GM20000 (cell line): ENCODE results near the gene OMA1.
A peak's percentile ranks its signal among the peaks of the same experiment; 100 is the strongest.
"Not testable (repeated sequence)": the region's sequence is repeated elsewhere in the genome, so short reads cannot be mapped to it uniquely, and the experiment has no call there.

Experiments
- DNase-seq: peaks from one replicate; pipeline ENCODE4 v3.0.0; 2012; ENCODE audit warnings: low spot score
- TF ChIP-seq, protein P1 (sequence below): IDR thresholded peaks from 2 replicates; pipeline ENCODE4 v1.5.1; 2012; ENCODE audit warnings: mild to moderate bottlenecking, control low read depth; ENCODE audit errors: extremely low read depth, missing control alignments

The OMA1 gene

DNA sequence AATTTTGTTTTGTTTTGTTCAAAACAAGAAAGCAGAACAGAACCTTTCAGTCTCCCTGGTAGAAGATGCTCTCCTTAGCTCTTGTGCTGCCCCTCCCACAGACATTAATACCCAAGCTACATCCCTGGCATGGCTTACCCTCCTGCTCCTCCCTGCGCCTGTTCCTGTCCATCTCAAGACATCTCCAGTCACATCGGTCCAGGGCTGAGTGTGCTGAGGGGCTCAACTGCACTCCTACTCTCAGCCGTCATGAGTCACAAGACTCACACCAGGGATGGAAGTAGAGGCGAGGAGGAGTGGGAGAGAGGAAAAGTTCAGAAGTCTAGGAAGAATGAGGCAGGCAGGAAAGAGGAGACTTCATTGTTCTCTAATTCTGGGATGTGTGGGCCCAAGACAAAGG is 39.7 kb upstream of the OMA1 start:
- no peak for DNase-seq
- TF ChIP-seq, protein P1, sequence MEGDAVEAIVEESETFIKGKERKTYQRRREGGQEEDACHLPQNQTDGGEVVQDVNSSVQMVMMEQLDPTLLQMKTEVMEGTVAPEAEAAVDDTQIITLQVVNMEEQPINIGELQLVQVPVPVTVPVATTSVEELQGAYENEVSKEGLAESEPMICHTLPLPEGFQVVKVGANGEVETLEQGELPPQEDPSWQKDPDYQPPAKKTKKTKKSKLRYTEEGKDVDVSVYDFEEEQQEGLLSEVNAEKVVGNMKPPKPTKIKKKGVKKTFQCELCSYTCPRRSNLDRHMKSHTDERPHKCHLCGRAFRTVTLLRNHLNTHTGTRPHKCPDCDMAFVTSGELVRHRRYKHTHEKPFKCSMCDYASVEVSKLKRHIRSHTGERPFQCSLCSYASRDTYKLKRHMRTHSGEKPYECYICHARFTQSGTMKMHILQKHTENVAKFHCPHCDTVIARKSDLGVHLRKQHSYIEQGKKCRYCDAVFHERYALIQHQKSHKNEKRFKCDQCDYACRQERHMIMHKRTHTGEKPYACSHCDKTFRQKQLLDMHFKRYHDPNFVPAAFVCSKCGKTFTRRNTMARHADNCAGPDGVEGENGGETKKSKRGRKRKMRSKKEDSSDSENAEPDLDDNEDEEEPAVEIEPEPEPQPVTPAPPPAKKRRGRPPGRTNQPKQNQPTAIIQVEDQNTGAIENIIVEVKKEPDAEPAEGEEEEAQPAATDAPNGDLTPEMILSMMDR = no peak

- no peak for DNase-seq
- TF ChIP-seq, protein P1 = no peak
Measured at GRCh38 chr1:58585581-58586151, 39.1 kb upstream of the OMA1 start.

GRCh38 chr1:58585166-58585565 is 38.6 kb upstream of the OMA1 start:
- no peak for DNase-seq
- TF ChIP-seq, protein P1 = no peak

DNA sequence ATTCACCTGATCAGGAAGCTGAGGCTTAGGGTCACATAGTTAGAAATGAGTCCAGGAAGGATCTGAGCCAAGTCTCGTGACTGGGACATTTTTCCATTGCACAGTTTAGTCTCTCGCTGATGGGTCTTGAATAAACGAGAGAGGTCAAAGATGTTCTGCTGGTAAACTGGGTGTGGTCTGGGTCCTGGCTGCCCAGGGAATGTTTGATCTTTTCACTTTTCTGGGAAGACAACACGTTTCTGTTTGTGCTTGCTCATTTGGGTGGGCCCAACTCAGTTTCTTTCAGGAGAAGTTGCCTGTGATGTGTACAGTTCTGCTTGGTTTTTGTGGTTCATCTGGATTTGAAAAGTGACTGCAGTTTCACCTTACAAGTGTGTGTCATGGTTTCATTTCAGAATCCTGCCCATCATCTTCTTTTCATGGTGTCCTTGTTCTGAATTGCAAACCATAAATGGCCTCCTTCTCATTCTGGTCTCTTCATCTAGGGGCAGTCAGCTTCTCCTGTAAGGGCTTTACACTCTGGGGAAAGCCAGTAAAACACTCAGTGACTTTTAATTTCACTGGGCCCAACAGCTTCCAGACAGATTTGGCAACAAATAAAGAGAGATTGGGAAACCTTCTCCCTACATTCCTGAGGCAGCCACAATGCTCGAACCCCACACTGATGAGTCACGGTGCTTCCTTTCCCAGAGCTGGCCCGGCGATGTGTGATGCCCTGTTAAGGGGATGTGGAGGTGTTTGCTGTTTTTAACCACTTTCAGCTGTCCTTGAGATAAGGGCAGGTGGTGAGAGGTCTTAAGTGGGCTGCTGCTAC is 37.8 kb upstream of the OMA1 start:
- TF ChIP-seq, protein P1 = no peak
- peak; percentile 60 for DNase-seq

- TF ChIP-seq, protein P1 = no peak
- DNase-seq = no peak
Measured at GRCh38 chr1:58583496-58583895, 37.0 kb upstream of the OMA1 start.

GRCh38 chr1:58582143-58582542 is 35.6 kb upstream of the OMA1 start:
- not testable (repeated sequence) for DNase-seq

DNA sequence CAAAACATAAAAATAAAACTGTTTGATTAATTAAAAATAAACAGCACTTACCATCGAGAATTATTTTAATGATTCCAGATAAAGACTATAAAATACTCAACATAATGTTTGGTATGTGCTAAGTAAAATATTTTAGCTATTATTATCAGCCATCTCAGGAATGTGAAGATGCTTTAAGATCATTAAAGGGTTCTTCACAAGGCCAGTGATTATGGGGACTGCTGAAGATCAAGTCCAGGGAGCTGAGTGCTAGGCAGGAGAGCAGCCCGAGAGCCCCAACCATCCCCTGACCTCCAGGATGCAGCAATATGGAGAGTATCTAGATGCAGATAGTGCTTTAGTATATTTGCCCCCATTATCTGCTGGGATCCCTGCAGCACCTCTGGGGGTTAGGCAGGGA is 35.1 kb upstream of the OMA1 start:
- no peak for DNase-seq
- TF ChIP-seq, protein P1 = no peak

- DNase-seq = no peak
- TF ChIP-seq, protein P1 = no peak
Measured at GRCh38 chr1:58580186-58580585, 33.7 kb upstream of the OMA1 start.
